DOHH2 (cell line): Measurements from ENCODE around the gene AADACL2.

Experiments
- CTCF ChIP-seq: fragments of 200-600 bp; sonication (generic); IDR thresholded peaks from one replicate; pipeline ENCODE4 v1.5.1; 2014; ENCODE audit warnings: antibody characterized with exemption, mild to moderate bottlenecking, low read depth, low read length; ENCODE audit not compliant: poor library complexity, severe bottlenecking
- EZH2phosphoT487 ChIP-seq: fragments of 200-600 bp; sonication (generic); IDR thresholded peaks from 2 replicates; pipeline ENCODE4 v1.6.1; 2017; ENCODE audit warnings: borderline replicate concordance, mild to moderate bottlenecking, antibody characterized with exemption, low read length, moderate library complexity, mixed read lengths

- TF ChIP-seq CTCF (no peak), EZH2phosphoT487 (no peak)
These were observed 23.9 kb upstream of the AADACL2 start for GRCh38 chr3:151709847-151710246.
